SK-N-SH (cell line): Measurements from ENCODE around the gene BBC3. TPM values are rescaled to one million over a fixed set of nuclear protein-coding genes. Genes with fewer than 3 reads are reported as not detected.
"Not testable (repeated sequence)": the region's sequence is repeated elsewhere in the genome, so short reads cannot be mapped to it uniquely, and the experiment has no call there.

Experiments
- CTCF ChIA-PET: fragments of 300-600, 350-600 bp; formaldehyde crosslinking; extraction: SDS; loops from one replicate; lab custom pipeline; 2021; lab: Yijun Ruan, JAX
- POLR2A ChIA-PET: fragments of 350-600 bp; sonication (Branson Sonifier 250); formaldehyde crosslinking; extraction: SDS; loops from one replicate; lab custom pipeline; 2020; ENCODE audit warnings: antibody characterized with exemption, inconsistent platforms; lab: Yijun Ruan, JAX
- DNase-seq: peaks from one replicate; pipeline ENCODE4 v3.0.0; 2012
- H2AFZ ChIP-seq: fragments of 200-600 bp; sonication (generic); 2 replicates; pipeline ENCODE4 v1.8.1; 2016; ENCODE audit warnings: antibody characterized with exemption, mild to moderate bottlenecking, low read depth
- H3F3A ChIP-seq: fragments of 200-600 bp; sonication (generic); replicated peaks from 2 replicates; pipeline ENCODE3; 2016; ENCODE audit warnings: antibody characterized with exemption, mild to moderate bottlenecking; ENCODE audit not compliant: insufficient read depth
- H3K27ac ChIP-seq, 2 experiments: fragments of 200-500 bp in 1 of 2; fragments of 200-600 bp in 1 of 2; sonication (Bioruptor generic) in 1 of 2; sonication (generic), shearing (Covaris generic) in 1 of 2; 2 replicates each; pipeline versions ENCODE4 v1.5.1 to v1.6.1; 2014 to 2016; ENCODE audit warnings: low read depth in 2 of 2, inconsistent platforms in 1 of 2, low read length in 1 of 2, mild to moderate bottlenecking in 1 of 2, mixed read lengths in 1 of 2
- H3K27me3 ChIP-seq: fragments of 200-600 bp; sonication (generic), shearing (Covaris generic); 2 replicates; pipeline ENCODE4 v1.6.1; 2016; ENCODE audit warnings: mixed run types; ENCODE audit not compliant: insufficient read depth
- H3K36me3 ChIP-seq, 2 experiments: fragments of 200-500 bp in 1 of 2; fragments of 200-600 bp in 1 of 2; sonication (Bioruptor generic) in 1 of 2; sonication (generic) in 1 of 2; replicated peaks in 1 of 2; 2 replicates each; pipeline versions ENCODE3 to v1.5.1; 2014 to 2016; ENCODE audit warnings: low read length in 1 of 2, mild to moderate bottlenecking in 1 of 2; ENCODE audit not compliant: insufficient read depth in 2 of 2, control insufficient read depth in 1 of 2
- H3K4me1 ChIP-seq, 2 experiments: fragments of 200-500 bp in 1 of 2; fragments of 200-600 bp in 1 of 2; sonication (Bioruptor generic) in 1 of 2; sonication (generic), shearing (Covaris generic) in 1 of 2; 2 replicates each; pipeline versions ENCODE4 v1.5.1 to v1.6.1; 2014 to 2016; ENCODE audit warnings: low read depth in 1 of 2, low read length in 1 of 2, mixed run types in 1 of 2; ENCODE audit not compliant: insufficient read depth in 2 of 2, control insufficient read depth in 1 of 2
- H3K4me2 ChIP-seq: fragments of 200-600 bp; sonication (generic), shearing (Covaris generic); 2 replicates; pipeline ENCODE4 v1.6.1; 2017; ENCODE audit warnings: mixed run types
- H3K4me3 ChIP-seq, 2 experiments: fragments of 200-500 bp in 1 of 2; fragments of 200-600 bp in 1 of 2; sonication (Bioruptor generic) in 1 of 2; sonication (generic), shearing (Covaris generic) in 1 of 2; 2 replicates each; pipeline versions ENCODE4 v1.5.1 to v1.8.1; 2014 to 2016; ENCODE audit warnings: low read depth in 2 of 2, inconsistent platforms in 1 of 2, low read length in 1 of 2, mild to moderate bottlenecking in 1 of 2, mixed read lengths in 1 of 2, moderate library complexity in 1 of 2
- H3K79me2 ChIP-seq: fragments of 200-600 bp; sonication (generic); 2 replicates; pipeline ENCODE4 v1.8.1; 2017; ENCODE audit warnings: mild to moderate bottlenecking; ENCODE audit not compliant: insufficient read depth
- H3K9ac ChIP-seq: fragments of 200-600 bp; sonication (generic); 2 replicates; pipeline ENCODE4 v1.6.1; 2017; ENCODE audit warnings: mixed run types
- H3K9me2 ChIP-seq: fragments of 200-600 bp; sonication (generic); 2 replicates; pipeline ENCODE4 v1.6.1; 2017; ENCODE audit warnings: mixed run types
- H3K9me3 ChIP-seq: fragments of 200-600 bp; sonication (generic); 2 replicates; pipeline ENCODE4 v1.6.1; 2017; ENCODE audit warnings: mixed run types, mild to moderate bottlenecking, moderate library complexity
- H4K20me1 ChIP-seq: fragments of 200-600 bp; sonication (generic); 2 replicates; pipeline ENCODE4 v1.6.1; 2017; ENCODE audit warnings: mild to moderate bottlenecking, mixed run types; ENCODE audit not compliant: insufficient read depth
- CHD2 ChIP-seq: fragments of 150-350 bp; IDR thresholded peaks from 2 replicates; pipeline ENCODE4 v1.6.1; 2018; ENCODE audit warnings: low read length; ENCODE audit not compliant: partially characterized antibody
- ELF1 ChIP-seq: IDR thresholded peaks from 2 replicates; pipeline ENCODE4 v1.4.0; 2012
- EZH2phosphoT487 ChIP-seq: fragments of 200-600 bp; sonication (generic); IDR thresholded peaks from 2 replicates; pipeline ENCODE4 v1.6.1; 2017; ENCODE audit warnings: low read depth, mixed run types, mild to moderate bottlenecking, antibody characterized with exemption, moderate library complexity, borderline replicate concordance
- FOXJ3 ChIP-seq: sonication (generic); formaldehyde crosslinking; IDR thresholded peaks from 2 replicates; pipeline ENCODE4 v1.5.1; 2020; ENCODE audit warnings: mild to moderate bottlenecking, missing genetic modification reagents
- JUND ChIP-seq: IDR thresholded peaks from 2 replicates; pipeline ENCODE4 v1.4.0; 2012
- NFIC ChIP-seq: IDR thresholded peaks from 2 replicates; pipeline ENCODE4 v1.4.0; 2012; ENCODE audit warnings: borderline replicate concordance
- POLR2AphosphoS5 ChIP-seq: IDR thresholded peaks from 2 replicates; pipeline ENCODE4 v1.6.1; 2012; ENCODE audit warnings: low read depth, low read length
- RAD21 ChIP-seq: IDR thresholded peaks from 2 replicates; pipeline ENCODE4 v1.6.1; 2012; ENCODE audit warnings: mild to moderate bottlenecking, low read length
- RCOR1 ChIP-seq: fragments of 150-350 bp; IDR thresholded peaks from 2 replicates; pipeline ENCODE4 v1.6.1; 2017; ENCODE audit warnings: antibody characterized with exemption, low read length
- RFX5 ChIP-seq: IDR thresholded peaks from 2 replicates; pipeline ENCODE4 v1.6.1; 2012; ENCODE audit warnings: mild to moderate bottlenecking, improper control_type of control experiment, low read length
- SIN3A ChIP-seq: IDR thresholded peaks from 2 replicates; pipeline ENCODE4 v1.6.1; 2012; ENCODE audit warnings: low read depth, mild to moderate bottlenecking, low read length, moderate library complexity, borderline replicate concordance
- SMC3 ChIP-seq: IDR thresholded peaks from 2 replicates; pipeline ENCODE4 v1.6.1; 2012; ENCODE audit warnings: low read depth, low read length, improper control_type of control experiment
- TEAD4 ChIP-seq: IDR thresholded peaks from 2 replicates; pipeline ENCODE4 v1.4.0; 2012; ENCODE audit warnings: mild to moderate bottlenecking, borderline replicate concordance; ENCODE audit not compliant: insufficient read depth
- YY1 ChIP-seq: IDR thresholded peaks from 2 replicates; pipeline ENCODE4 v1.4.0; 2012; ENCODE audit warnings: low read depth, mild to moderate bottlenecking
- WGBS: methylation state at CpG from one replicate; pipeline ENCODE4 v1.1.6; 2017; ENCODE audit warnings: low lambda C conversion rate; 5-methylcytosine and 5-hydroxymethylcytosine counted together
- polyA plus RNA-seq, 3 experiments: library from polyadenylated mRNA; depleted of rRNA; stranded (reverse); fragments of >200 nt; gene quantifications; 2 replicates each; pipeline ENCODE4 v1.2.3, GENCODE V29; 2012
- TF ChIP-seq, protein P1 (sequence below): fragments of 150-350 bp; IDR thresholded peaks from 2 replicates; pipeline ENCODE4 v1.6.1; 2016; ENCODE audit warnings: mild to moderate bottlenecking, low read depth, low read length
- TF ChIP-seq, protein P2 (sequence below): IDR thresholded peaks from 2 replicates; pipeline ENCODE4; 2012
- TF ChIP-seq, protein P3 (sequence below): fragments of 200-600 bp; sonication (generic); IDR thresholded peaks from 2 replicates; pipeline ENCODE4 v1.6.1; 2017; ENCODE audit warnings: antibody characterized with exemption, mild to moderate bottlenecking, moderate library complexity
- TF ChIP-seq, protein P4 (sequence below): IDR thresholded peaks from 2 replicates; pipeline ENCODE4 v1.4.0; 2012; ENCODE audit warnings: low read depth, borderline replicate concordance
- TF ChIP-seq, protein P5 (sequence below): IDR thresholded peaks from 2 replicates; pipeline ENCODE4 v1.4.0; 2012; ENCODE audit warnings: low read depth

BBC3 gene
- polyA plus RNA-seq, 1 of the 3 experiments (the other 2 are of a cell fraction), result 14.5 TPM

DNA sequence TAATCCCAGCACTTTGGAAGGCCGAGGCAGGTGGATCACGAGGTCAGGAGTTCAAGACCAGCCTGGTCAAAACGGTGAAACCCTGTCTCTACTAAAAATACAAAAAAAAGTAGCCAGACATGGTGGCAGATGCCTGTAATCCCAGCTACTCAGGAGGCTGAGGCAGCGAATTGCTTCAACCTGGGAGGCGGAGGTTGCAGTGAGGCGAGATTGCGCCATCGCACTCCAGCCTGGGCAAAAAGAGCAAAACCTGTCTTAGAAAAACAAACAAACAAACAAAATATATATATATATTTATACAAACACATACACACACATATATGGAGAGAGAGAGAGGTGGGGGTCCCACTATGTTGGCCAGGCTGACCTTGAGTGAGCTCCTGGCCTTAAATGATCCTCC is 22.0 kb upstream of the BBC3 start:
- H3K4me2 ChIP-seq, H3K36me3 ChIP-seq, H3K4me1 ChIP-seq, H3K9ac ChIP-seq, DNase-seq, H3K27me3 ChIP-seq, POLR2A ChIA-PET, H3K79me2 ChIP-seq, H3K9me3 ChIP-seq, H2AFZ ChIP-seq, H3K4me3 ChIP-seq, H3K9me2 ChIP-seq, H4K20me1 ChIP-seq: not testable (repeated sequence)
- H3K27ac ChIP-seq, result peak overlapping the region in 1 of 2 experiments; percentile 62; a peak in 2 of 4 replicates
- 76% methylated on average over 8 of the region's 8 CpGs for WGBS
- H3F3A ChIP-seq, result peaks cover 16% of the 10 kb centered on the region
- CTCF ChIA-PET, result interaction anchor here (2.2 to 6.4 kb wide), 2 partner anchors 9 to 42 kb away, joined by 10 to 51 read pairs; no protein-coding TSS in a partner anchor

DNA sequence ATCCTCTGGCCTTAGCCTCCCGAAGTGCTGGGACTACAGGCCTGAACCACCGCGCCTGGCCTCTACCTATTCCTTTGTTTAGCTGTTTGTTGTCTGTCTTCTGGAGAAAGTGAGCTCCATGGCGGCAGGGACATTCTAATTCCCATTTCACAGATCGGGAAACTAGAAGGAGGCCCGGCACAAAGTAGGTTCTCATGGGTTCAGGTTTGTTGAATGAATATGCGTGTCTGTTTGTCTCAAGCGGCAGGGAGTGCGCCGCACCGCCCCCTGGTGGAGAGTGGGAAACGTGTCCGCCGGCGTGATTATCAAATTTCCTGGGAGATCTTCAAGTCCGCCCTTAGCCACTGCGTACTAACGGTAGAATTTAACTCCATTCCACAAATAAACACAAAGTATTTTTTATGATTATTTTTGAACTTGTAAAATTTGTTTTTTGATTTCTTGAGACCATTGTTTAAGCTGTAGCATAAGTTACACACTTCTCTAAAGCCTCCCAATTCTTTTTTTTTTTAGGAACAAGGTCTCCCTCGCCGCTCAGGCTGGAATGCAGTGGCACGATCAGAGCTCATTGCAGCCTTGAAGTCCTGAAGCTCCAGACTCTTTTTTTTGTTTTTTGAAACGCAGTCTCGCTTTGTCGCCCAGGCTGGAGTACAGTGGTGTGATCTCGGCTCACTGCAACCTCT is 16.4 kb upstream of the BBC3 start:
- peaks cover 0 to 10% of the 10 kb centered on the region in 2 experiments; a peak in 2 of 4 replicates for H3K4me1 ChIP-seq
- no peak overlapping the region for H2AFZ ChIP-seq
- no peaks in the 10 kb centered on the region for H3K9me3 ChIP-seq
- H3K27ac ChIP-seq, result no peak overlapping the region
- no peak overlapping the region for H3K4me2 ChIP-seq
- peaks cover 28% of the 10 kb centered on the region for H3F3A ChIP-seq
- TF ChIP-seq NFIC, result no peak
- no peak for TF ChIP-seq ELF1
- TF ChIP-seq, protein P1, sequence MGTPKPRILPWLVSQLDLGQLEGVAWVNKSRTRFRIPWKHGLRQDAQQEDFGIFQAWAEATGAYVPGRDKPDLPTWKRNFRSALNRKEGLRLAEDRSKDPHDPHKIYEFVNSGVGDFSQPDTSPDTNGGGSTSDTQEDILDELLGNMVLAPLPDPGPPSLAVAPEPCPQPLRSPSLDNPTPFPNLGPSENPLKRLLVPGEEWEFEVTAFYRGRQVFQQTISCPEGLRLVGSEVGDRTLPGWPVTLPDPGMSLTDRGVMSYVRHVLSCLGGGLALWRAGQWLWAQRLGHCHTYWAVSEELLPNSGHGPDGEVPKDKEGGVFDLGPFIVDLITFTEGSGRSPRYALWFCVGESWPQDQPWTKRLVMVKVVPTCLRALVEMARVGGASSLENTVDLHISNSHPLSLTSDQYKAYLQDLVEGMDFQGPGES, result no peak
- TF ChIP-seq, protein P2, sequence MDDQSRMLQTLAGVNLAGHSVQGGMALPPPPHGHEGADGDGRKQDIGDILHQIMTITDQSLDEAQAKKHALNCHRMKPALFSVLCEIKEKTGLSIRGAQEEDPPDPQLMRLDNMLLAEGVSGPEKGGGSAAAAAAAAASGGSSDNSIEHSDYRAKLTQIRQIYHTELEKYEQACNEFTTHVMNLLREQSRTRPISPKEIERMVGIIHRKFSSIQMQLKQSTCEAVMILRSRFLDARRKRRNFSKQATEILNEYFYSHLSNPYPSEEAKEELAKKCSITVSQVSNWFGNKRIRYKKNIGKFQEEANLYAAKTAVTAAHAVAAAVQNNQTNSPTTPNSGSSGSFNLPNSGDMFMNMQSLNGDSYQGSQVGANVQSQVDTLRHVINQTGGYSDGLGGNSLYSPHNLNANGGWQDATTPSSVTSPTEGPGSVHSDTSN, result no peak
- no peak for TF ChIP-seq YY1
- no peak for TF ChIP-seq RFX5
- no peak for TF ChIP-seq FOXJ3 (CRISPR knock-in tag)
- TF ChIP-seq SMC3, result peak; percentile 71
- no peak; the same call in 1 of the 2 replicates for TF ChIP-seq RCOR1
- no peak for TF ChIP-seq EZH2phosphoT487
- TF ChIP-seq POLR2AphosphoS5, result no peak
- peak; percentile 70 for TF ChIP-seq RAD21
- TF ChIP-seq JUND, result no peak
- TF ChIP-seq CHD2, result no peak
- TF ChIP-seq, protein P3, sequence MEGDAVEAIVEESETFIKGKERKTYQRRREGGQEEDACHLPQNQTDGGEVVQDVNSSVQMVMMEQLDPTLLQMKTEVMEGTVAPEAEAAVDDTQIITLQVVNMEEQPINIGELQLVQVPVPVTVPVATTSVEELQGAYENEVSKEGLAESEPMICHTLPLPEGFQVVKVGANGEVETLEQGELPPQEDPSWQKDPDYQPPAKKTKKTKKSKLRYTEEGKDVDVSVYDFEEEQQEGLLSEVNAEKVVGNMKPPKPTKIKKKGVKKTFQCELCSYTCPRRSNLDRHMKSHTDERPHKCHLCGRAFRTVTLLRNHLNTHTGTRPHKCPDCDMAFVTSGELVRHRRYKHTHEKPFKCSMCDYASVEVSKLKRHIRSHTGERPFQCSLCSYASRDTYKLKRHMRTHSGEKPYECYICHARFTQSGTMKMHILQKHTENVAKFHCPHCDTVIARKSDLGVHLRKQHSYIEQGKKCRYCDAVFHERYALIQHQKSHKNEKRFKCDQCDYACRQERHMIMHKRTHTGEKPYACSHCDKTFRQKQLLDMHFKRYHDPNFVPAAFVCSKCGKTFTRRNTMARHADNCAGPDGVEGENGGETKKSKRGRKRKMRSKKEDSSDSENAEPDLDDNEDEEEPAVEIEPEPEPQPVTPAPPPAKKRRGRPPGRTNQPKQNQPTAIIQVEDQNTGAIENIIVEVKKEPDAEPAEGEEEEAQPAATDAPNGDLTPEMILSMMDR, result peak; percentile 96
- TF ChIP-seq, protein P4, sequence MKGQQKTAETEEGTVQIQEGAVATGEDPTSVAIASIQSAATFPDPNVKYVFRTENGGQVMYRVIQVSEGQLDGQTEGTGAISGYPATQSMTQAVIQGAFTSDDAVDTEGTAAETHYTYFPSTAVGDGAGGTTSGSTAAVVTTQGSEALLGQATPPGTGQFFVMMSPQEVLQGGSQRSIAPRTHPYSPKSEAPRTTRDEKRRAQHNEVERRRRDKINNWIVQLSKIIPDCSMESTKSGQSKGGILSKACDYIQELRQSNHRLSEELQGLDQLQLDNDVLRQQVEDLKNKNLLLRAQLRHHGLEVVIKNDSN, result no peak
- no peak for TF ChIP-seq SIN3A
- no peak for TF ChIP-seq TEAD4
- TF ChIP-seq, protein P5, sequence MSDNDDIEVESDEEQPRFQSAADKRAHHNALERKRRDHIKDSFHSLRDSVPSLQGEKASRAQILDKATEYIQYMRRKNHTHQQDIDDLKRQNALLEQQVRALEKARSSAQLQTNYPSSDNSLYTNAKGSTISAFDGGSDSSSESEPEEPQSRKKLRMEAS, result peak; percentile 68
- TF ChIP-seq, all 33 proteins: peak for 4
- WGBS, result 36% methylated on average over 25 of the region's 25 CpGs
- Histone ChIP-seq H3K79me2 (no peaks in the 10 kb centered on the region), H3K36me3 (no peaks in the 10 kb centered on the region), H3K9ac (no peak overlapping the region), H3K9me2 (no peaks in the 10 kb centered on the region), H4K20me1 (no peaks in the 10 kb centered on the region), H3K27me3 (no peaks in the 10 kb centered on the region), H3K4me3 (peak overlapping the region in 1 of 2 experiments; percentile 39; a peak in 1 of 4 replicates)
- DNase-seq, result peak; percentile 74
- POLR2A ChIA-PET, result interaction anchor here (1.2 kb wide), 1 partner anchor 8 kb away, joined by 3 read pairs; the partner anchor contains the start of gene CCDC9
- CTCF ChIA-PET, result interaction anchor here (0.6 to 7.0 kb wide), 41 partner anchors 9 to 591 kb away, joined by 3 to 520 read pairs (median 4); partner anchors contain the start of genes CCDC9, INAFM1 and ZC3H4
